ENCODE results near the gene ABCG1.

- TF ChIP-seq HEYL (CRISPR knock-in tag; IDR thresholded peaks at IDR 0.05) (no peak), TP53 (CRISPR knock-in tag; IDR thresholded peaks at IDR 0.05) (no peak), RAD21 (conservative IDR thresholded peaks at IDR 0.05 in 1 of 2, IDR thresholded peaks at IDR 0.05 in 1 of 2) (no peak), NR3C1 (IDR thresholded peaks at IDR 0.05) (no peak), PHF8 (IDR thresholded peaks at IDR 0.05; ENCODE audit: borderline replicate concordance, low read depth) (no peak), SREBF2 (IDR thresholded peaks at IDR 0.05) (no peak), POLR2A (IDR thresholded peaks at IDR 0.05; ENCODE audit: low read length) (no peak), RFX5 (IDR thresholded peaks at IDR 0.05) (no peak), REST (IDR thresholded peaks at IDR 0.05) (no peak), MAX (IDR thresholded peaks at IDR 0.05) (no peak), E2F6 (IDR thresholded peaks at IDR 0.05; ENCODE audit: borderline replicate concordance, low read depth) (no peak)
- TF ChIP-seq, protein P1, sequence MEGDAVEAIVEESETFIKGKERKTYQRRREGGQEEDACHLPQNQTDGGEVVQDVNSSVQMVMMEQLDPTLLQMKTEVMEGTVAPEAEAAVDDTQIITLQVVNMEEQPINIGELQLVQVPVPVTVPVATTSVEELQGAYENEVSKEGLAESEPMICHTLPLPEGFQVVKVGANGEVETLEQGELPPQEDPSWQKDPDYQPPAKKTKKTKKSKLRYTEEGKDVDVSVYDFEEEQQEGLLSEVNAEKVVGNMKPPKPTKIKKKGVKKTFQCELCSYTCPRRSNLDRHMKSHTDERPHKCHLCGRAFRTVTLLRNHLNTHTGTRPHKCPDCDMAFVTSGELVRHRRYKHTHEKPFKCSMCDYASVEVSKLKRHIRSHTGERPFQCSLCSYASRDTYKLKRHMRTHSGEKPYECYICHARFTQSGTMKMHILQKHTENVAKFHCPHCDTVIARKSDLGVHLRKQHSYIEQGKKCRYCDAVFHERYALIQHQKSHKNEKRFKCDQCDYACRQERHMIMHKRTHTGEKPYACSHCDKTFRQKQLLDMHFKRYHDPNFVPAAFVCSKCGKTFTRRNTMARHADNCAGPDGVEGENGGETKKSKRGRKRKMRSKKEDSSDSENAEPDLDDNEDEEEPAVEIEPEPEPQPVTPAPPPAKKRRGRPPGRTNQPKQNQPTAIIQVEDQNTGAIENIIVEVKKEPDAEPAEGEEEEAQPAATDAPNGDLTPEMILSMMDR (IDR thresholded peaks at IDR 0.05) = no peak
Observed at GRCh38 chr21:42239973-42240372, 21.0 kb downstream of the ABCG1 start.
